ENCODE measurements around the gene GDPGP1.

The GDPGP1 gene

DNA sequence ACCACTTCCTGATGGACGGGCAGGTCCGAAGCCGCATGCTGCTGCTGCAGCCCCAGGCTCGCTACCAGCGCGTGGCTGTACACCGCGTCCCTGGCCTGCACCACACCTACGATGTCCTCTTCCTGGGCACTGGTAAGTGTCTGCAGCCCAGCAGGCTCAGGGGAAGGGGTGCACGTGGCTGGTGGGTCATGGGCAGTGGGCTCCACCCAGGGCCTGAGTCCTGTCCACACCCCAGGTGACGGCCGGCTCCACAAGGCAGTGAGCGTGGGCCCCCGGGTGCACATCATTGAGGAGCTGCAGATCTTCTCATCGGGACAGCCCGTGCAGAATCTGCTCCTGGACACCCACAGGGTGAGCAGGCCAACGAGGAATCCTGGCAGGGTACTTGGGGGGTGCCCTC, 9.0 kb upstream of the GDPGP1 start:
- DNase-seq (ENCODE audit: low read depth in 2 of 2, low spot score in 1 of 2), result no peak

DNA sequence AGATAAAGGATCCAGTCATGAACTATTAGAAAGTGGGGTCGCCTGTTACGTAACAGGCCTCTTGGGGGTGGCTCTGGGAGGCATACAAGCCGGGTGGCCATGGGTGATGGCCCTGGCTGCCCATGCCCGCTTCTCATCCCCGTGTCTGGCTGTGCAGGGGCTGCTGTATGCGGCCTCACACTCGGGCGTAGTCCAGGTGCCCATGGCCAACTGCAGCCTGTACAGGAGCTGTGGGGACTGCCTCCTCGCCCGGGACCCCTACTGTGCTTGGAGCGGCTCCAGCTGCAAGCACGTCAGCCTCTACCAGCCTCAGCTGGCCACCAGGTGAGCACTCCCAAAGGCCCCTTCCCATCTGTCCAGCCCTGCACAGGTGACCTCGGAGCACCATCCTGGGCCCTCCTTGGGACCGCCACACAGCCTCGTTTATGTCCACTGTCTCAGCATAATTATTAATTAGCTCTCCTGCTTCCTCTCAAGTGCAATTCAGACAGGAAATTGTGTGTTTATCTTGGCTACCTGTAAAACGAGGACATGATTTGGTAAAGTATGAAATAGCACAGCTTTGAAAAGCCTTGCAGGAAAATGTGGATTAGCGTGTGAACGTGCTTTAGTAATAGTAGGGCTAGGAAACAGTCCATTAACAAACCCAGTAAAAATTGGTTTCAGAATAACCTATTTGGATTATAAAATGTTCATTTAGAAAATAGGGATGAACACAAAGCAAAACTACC, 8.3 kb upstream of the GDPGP1 start:
- no peak for DNase-seq (ENCODE audit: low read depth in 2 of 2, low spot score in 1 of 2)

DNA sequence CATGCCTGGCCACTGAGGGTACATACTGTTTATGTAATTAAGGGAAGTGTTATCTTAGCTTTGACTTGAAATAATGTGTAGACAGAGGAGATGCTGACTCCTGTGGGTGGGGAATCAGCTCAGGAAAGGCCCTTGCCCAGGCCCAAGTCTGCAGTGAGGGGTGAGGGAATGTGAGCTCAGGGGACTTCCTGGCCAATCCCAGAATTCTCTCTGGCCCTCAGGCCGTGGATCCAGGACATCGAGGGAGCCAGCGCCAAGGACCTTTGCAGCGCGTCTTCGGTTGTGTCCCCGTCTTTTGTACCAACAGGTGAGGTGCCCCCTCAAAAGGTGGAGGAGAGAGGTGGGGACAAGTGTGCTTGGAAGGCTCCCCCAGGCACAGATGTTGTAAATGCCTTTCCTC, 6.7 kb upstream of the GDPGP1 start:
- no peak for DNase-seq (ENCODE audit: low read depth in 2 of 2, low spot score in 1 of 2)

DNA sequence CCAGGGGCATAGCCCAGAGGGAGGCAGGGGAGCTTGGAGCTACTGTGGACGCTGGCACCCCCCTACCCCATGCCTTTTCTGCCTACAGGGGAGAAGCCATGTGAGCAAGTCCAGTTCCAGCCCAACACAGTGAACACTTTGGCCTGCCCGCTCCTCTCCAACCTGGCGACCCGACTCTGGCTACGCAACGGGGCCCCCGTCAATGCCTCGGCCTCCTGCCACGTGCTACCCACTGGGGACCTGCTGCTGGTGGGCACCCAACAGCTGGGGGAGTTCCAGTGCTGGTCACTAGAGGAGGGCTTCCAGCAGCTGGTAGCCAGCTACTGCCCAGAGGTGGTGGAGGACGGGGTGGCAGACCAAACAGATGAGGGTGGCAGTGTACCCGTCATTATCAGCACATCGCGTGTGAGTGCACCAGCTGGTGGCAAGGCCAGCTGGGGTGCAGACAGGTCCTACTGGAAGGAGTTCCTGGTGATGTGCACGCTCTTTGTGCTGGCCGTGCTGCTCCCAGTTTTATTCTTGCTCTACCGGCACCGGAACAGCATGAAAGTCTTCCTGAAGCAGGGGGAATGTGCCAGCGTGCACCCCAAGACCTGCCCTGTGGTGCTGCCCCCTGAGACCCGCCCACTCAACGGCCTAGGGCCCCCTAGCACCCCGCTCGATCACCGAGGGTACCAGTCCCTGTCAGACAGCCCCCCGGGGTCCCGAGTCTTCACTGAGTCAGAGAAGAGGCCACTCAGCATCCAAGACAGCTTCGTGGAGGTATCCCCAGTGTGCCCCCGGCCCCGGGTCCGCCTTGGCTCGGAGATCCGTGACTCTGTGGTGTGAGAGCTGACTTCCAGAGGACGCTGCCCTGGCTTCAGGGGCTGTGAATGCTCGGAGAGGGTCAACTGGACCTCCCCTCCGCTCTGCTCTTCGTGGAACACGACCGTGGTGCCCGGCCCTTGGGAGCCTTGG, 5.9 kb upstream of the GDPGP1 start:
- no peak for DNase-seq (ENCODE audit: low read depth in 2 of 2, low spot score in 1 of 2)

DNA sequence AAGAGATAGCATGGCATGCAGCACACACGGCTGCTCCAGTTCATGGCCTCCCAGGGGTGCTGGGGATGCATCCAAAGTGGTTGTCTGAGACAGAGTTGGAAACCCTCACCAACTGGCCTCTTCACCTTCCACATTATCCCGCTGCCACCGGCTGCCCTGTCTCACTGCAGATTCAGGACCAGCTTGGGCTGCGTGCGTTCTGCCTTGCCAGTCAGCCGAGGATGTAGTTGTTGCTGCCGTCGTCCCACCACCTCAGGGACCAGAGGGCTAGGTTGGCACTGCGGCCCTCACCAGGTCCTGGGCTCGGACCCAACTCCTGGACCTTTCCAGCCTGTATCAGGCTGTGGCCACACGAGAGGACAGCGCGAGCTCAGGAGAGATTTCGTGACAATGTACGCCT, 5.0 kb upstream of the GDPGP1 start:
- no peak for DNase-seq (ENCODE audit: low read depth in 2 of 2, low spot score in 1 of 2)

DNA sequence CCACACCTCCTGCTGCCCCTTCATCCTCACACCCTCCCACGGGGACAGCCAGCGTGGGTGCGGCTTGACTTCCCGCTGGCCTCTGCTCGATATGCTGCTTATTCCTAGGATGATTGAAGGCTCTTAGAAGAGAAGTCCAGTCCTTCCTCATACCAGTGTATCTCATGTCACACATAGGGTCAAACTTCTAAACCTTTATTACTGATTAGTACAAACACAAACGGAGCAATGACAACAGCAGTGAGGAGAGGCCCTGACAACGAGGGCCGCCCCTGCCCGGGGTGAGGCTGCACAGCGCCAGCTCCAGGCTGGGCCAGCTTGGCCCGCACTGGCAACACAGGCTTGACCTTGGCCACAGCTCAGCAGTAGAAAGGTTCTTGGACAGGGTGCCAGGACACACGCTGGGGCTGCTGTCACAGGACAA, 3.9 kb upstream of the GDPGP1 start:
- no peak for DNase-seq (ENCODE audit: low read depth in 2 of 2, low spot score in 1 of 2)

DNA sequence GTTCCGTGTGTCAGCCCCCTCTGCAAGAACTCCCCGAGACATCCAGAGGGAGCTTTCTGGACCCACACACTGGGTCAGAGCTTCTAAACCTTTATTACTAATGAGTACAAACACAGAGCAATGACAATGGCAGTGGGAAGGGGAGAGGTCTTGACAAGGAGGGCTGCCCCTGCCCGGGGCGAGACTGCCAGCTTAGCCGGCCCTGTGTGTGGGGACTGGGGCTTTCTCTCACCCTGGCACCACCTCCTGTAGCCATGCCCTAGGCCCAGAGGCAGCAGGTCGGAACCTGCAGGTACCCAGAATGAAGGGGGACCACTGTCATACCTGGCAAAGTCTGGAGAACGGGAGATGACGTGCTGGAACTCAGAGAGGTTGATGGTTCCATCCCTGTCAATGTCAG, 3.4 kb upstream of the GDPGP1 start:
- no peak for DNase-seq (ENCODE audit: low read depth in 2 of 2, low spot score in 1 of 2)

DNA sequence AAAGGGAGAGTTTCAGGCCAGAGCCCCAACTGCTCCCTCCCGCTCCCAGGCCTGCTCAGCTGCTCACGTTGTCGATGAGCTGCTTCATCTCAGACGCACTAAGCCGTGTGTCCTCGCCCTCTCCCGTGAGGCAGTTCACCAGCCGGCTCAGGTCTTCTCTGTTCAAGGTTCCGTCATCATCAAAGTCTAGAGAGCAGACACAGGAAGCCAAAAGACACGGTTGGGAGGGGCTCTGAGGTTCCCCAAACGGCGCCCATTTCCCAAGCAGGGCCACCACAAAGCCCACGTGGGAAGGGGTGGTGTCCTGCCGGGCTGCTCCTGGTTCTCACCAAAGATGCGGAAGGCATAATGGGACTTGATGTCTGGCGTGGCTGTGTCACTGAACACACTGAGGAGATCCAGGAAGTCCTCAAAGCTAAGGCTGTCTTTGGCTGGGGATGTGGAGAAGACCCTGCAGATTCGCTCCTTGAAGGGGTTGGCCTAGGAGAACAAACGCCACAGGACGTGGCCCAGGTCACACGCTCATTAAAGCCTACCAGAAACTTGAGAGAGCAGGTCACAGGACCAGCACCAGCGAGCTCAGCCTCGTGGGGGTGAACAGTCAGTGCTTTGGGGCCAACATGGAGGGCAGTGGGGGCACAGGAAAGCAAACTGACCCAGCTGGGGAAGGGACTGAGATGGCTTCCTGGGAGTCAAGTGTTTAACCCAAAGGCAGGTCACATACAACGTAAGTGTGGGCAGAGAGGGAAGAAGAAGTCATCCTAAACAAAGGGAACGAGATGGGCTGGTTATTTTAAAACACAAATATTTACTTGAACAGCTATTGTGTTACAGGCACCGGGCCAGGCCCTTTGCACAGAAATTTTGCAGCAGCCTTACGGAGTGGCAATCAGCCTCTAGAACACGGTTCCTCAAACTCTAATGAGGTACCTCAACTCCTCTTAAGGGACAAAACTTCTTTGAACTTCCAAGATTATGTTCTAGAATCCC, 2.7 kb upstream of the GDPGP1 start:
- DNase-seq (ENCODE audit: low read depth in 2 of 2, low spot score in 1 of 2), result peak; percentile 38 to 61

DNA sequence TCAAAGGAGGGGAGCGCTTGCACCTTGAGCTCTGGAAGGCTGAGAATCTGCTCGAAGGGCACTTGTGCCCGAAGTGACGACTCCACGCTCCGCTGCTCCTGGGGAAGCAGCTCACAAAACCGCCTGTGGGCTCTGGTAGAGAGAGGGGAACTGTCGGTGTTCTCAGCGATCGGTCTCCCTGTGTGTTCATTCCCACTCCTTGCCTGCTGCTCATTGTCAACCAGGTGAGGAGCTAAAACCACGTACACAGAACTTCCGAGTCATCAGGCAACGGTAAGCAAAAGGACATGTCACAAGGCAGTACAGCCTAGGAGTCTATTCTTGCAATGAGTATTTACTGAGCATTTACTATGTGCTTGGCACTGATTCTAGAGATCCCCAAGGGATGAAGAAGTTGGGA, 1.8 kb upstream of the GDPGP1 start:
- no peak for DNase-seq (ENCODE audit: low read depth in 2 of 2, low spot score in 1 of 2)

DNA sequence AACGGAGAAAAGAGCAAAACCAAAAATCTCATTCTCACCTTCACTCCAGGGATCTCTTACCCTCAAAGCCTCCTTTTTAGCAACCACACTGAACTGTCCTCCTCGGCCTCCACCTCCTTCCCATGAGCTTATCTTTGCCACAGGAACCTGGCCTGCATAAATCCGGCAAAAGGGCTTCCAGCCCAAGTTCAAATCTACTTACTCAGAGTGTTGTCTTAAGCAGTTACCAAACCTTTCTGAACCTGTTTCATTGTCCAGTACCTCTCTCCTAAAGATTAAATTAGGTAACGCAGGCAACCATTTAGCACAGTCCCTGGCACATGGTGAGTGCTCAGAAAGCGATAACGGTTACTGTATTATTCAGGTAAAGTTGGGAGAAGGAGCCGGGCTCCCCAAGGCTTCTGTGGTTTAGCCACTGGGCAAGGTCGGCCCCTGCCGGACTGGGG, 1.0 kb upstream of the GDPGP1 start:
- no peak for DNase-seq (ENCODE audit: low read depth in 2 of 2, low spot score in 1 of 2)

DNA sequence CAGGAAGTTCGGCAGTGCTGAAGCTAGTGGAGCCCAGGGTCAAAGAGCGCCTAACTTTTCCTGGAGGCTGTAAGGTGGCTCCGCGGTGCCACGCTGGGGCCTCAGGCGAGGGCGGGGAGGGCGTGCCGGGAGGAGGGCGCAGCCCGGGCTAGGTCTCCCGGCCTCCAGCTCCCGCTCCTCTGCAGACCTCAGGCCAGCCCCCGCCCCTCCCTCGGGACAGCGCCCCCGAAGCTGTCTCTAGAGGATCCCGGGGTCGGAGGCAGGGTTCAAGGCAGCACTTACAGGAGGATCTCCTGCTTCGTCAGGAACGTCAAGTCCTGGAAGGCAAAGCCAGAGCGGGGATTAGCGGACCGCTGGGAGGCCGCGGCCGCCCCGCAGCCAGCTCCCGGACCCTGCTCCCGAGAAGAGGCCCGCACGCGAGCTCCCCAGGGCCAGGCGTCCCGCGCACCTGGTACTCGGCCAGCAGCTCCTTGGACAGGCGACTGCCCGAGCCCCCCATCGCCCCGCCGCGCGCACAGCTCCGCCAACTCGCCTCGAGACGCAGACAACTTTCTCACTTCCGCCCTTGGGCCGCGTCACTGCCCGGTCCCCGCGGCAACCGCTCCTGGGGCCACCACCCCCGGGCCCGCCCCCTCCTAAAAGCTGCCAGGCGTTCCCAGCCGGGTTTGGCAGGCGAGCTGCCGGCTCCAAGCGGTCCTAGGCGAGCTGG, 468 bp upstream of the GDPGP1 start, which contains the start of gene CIB1:
Gene CIB1 (minus strand): TSS at position 555 of the 709 bp plus-strand sequence. CDS start 56 bp downstream, at position 499.
- DNase-seq (ENCODE audit: low read depth in 2 of 2, low spot score in 1 of 2), result peak in 1 of 2 donors; percentile 24

DNA sequence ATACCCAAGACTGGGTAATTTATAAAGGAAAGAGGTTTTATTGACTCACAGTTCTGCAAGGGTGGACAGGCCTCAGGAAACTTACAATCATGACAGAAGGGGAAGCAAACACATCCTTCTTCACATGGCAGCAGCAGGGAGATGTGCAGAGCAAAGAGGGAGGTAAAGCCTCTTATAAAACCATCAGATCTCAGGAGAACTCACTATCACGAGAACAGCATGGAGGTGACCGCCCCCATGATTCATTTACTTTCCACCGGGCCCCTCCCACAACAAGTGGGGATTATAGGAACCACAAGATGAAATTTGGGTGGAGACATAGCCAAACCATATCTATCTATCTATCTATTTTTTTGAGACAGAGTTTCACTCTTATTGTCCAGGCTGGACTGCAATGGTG, 5.4 kb downstream of the GDPGP1 start:
- no peak for DNase-seq (ENCODE audit: low read depth in 2 of 2, low spot score in 1 of 2)

DNA sequence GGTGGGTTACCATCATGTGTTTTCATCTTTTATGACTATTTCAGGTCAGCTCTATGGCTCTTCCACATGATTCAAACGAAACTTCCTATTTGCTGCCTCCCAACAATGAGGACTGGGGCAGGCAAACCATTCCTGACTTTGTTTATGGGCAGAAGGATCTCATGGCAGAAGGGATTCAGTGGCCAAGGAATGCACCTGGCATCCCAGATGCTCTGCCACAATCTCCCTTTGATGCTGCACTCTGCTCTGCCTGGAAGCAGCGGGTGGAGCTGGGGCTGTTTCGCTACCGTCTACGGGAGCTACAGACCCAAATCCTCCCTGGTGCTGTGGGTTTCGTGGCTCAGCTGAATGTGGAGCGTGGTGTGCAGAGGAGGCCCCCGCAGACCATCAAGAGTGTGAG, 6.8 kb downstream of the GDPGP1 start:
- no peak for DNase-seq (ENCODE audit: low read depth in 2 of 2, low spot score in 1 of 2)

DNA sequence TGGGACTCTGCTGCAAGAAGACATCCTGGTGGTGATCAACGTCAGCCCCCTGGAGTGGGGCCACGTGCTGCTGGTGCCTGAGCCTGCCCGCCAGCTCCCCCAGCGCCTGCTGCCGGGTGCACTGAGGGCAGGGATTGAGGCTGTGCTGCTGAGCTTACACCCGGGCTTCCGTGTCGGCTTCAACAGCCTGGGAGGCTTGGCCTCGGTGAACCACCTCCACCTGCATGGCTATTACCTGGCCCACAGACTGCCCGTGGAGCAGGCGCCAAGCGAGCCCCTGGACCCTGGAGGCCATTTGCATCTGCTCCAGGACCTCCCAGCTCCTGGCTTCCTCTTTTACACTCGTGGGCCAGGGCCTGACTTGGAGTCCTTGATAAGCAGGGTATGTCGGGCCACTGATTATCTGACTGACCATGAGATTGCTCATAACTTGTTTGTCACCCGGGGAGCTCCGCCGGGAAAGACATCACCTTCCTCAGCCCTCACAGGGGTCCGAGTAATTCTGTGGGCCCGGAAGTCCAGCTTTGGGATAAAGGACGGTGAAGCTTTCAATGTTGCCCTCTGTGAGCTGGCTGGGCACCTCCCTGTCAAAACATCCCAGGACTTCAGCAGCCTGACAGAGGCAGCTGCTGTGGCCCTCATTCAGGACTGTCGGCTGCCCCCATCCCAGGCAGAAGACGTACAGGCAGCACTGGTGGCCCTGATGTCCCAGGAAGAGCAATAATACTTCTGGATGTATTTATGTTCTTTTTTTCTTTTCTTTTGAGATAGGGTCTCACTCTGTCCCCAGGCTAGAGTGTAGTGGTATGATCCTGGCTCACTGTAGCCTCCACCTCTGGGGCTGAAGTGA, 7.6 kb downstream of the GDPGP1 start:
- no peak for DNase-seq (ENCODE audit: low read depth in 2 of 2, low spot score in 1 of 2)

DNA sequence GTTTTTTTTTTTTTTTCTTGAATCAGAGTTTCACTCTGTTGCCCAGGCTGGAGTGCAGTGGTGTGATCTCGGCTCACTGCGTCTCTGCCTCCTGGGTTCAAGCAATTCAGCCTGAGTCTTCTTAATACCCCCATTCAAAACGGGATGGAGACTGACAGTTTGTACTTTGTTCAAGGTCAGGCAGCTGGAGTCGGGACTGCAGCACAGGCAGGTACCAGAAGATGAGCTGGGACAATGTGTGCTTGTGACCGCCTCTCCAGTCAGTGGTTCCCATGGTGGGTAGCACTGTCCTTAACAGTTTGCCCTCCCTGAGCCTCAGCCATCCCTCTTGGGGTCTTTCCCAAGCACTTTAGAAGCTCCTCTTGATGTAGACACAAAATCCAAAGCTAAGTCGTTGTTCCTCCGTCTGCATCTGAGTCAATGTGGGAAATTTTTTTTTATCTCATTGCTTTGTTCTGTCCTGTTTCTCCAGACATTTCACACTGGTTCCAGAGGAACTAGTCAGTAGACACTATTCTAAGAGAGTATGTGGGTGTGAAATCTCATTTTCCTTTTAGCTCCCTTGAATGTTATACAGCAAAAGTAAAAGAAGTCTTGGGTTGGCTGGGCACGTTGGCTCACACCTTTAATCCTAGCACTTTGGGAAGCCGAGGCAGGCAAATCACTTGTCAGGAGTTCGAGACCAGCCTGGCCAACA, 10.1 kb downstream of the GDPGP1 start:
- DNase-seq (ENCODE audit: low read depth in 2 of 2, low spot score in 1 of 2), result no peak

DNA sequence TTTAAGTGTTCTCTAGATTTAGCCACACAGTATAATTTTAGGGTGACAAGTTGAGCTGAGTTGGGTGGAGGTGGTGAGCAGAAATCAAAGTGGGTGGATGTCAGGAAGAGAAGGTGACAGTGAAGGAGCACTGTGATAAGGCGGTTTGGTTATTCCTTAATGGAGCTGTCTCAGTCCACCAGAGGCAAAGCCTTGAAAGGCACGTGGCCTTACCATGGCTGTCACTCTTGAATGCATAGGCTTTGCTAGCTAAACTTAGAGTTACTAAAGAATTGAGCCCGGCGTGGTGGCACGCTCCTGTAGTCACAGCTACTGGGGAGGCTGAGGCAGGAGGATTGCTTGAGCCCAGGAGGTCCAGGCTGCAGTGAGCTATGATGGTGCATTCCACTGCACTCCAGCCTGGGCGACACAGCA, 14.8 kb downstream of the GDPGP1 start:
- no peak for DNase-seq (ENCODE audit: low read depth in 2 of 2, low spot score in 1 of 2)

DNA sequence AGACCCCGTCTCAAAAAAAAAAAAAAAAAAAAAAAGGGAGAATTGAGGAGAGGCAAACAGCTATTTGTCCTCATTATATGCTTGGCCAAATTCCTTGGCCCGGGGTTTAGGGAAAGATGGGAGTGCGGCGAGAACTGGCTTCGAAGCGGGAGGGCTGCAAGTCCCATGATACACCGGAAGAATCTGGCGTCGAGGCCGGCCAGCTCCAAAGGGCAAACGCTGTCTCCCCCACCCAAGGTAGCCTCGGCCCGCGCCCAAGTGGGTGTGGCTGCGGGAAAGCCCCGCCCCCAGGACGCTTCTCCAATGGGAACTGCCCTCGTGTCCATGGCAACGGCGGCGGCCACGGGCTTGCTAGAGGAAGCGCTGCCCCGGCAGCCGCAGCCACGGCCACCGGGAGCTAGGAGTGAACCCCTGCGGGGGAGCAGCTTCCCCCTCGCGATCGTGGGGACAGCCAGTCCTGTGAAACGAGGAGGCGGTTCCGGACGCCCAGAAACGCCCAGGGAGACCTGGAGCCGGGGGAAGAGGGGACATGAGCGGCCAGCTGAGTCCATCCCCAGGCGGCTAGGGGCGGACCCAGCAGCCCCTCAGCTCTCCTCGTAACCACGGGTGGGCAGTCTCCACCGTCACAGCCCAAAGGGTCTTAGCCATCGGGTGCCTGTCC, 15.3 kb downstream of the GDPGP1 start, which contains the start of gene TTLL13:
Gene TTLL13 (plus strand): TSS at position 354 of the 661 bp plus-strand sequence. CDS start 1,075 bp downstream, outside the sequence.
- DNase-seq (ENCODE audit: low read depth in 2 of 2, low spot score in 1 of 2), result peak in 1 of 2 donors; percentile 58

DNA sequence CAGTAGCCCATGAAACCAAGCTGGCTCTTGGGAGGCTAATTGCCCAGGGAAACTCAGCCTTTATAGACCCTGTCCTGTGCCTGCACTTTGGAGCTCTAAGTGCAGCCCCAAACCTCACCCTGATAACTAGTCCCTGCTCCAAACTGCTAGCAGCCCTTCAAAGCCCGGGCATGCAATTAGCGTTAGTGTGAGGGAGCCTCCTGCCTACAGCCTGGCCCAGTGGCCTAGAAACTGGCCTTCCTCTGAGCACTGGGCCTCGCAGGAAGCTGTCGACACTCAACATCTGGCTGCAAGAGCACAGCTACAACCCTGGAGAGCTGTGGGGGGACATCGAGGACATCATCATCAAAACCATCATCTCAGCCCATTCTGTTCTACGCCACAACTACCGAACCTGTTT, 23.8 kb downstream of the GDPGP1 start:
- DNase-seq (ENCODE audit: low read depth in 2 of 2, low spot score in 1 of 2), result no peak

Measured in stimulated activated CD8-positive, alpha-beta memory T cell treated with anti-CD3 and anti-CD28 coated beads, Interleukin-4, amount 100 ng/mL, for 1 hour (primary cell).